Neural cell (in vitro differentiated cells): ENCODE data around the gene CAPN10. TPM values are rescaled to one million over a fixed set of nuclear protein-coding genes. Genes with fewer than 3 reads are reported as not detected.

Source experiments
- H2AFZ ChIP-seq: fragments of 200-600, 300-800 bp; sonication (generic), shearing (Covaris generic); 2 replicates; pipeline ENCODE4 v1.6.0; 2014; ENCODE audit warnings: low read depth, mild to moderate bottlenecking, antibody characterized with exemption, low read length, moderate library complexity
- H3F3A ChIP-seq: fragments of 200-600 bp; shearing (Covaris generic); 2 replicates; pipeline ENCODE4 v1.6.1; 2016; ENCODE audit warnings: mild to moderate bottlenecking, moderate library complexity, mixed read lengths, antibody characterized with exemption, low read length; ENCODE audit not compliant: insufficient read depth, poor library complexity, severe bottlenecking
- H3K27ac ChIP-seq: fragments of 200-600, 300-800 bp; sonication (generic), shearing (Covaris generic); 2 replicates; pipeline ENCODE4 v1.5.1; 2014; ENCODE audit warnings: mild to moderate bottlenecking, low read length, moderate library complexity
- H3K27me3 ChIP-seq: fragments of 300-800, 200-600 bp; sonication (generic), shearing (Covaris generic); 2 replicates; pipeline ENCODE4 v1.6.0; 2014; ENCODE audit warnings: mild to moderate bottlenecking, low read depth, low read length, moderate library complexity; ENCODE audit not compliant: insufficient read depth
- H3K36me3 ChIP-seq: fragments of 300-800, 200-600 bp; sonication (generic), shearing (Covaris generic); 2 replicates; pipeline ENCODE4 v1.5.1; 2014; ENCODE audit warnings: mild to moderate bottlenecking, antibody characterized with exemption, low read length, moderate library complexity; ENCODE audit not compliant: insufficient read depth
- H3K4me2 ChIP-seq: fragments of 300-800, 200-600 bp; sonication (generic), shearing (Covaris generic); 2 replicates; pipeline ENCODE4 v1.6.0; 2014; ENCODE audit warnings: mild to moderate bottlenecking, low read length
- H3K4me3 ChIP-seq: fragments of 300-800, 200-600 bp; sonication (generic), shearing (Covaris generic); 2 replicates; pipeline ENCODE4 v1.5.1; 2014; ENCODE audit warnings: mild to moderate bottlenecking, low read length, moderate library complexity
- H3K79me2 ChIP-seq: fragments of 200-600 bp; shearing (Covaris generic); replicated peaks from 2 replicates; pipeline ENCODE4 v1.6.0; 2014; ENCODE audit warnings: mild to moderate bottlenecking, low read length, moderate library complexity; ENCODE audit not compliant: insufficient read depth
- H3K9ac ChIP-seq: fragments of 300-800, 200-600 bp; sonication (generic), shearing (Covaris generic); 2 replicates; pipeline ENCODE4 v1.6.1; 2016; ENCODE audit warnings: mild to moderate bottlenecking, low read length, mixed read lengths
- H3K9me2 ChIP-seq: fragments of 200-600 bp; shearing (Covaris generic); 2 replicates; pipeline ENCODE4 v1.6.1; 2016; ENCODE audit warnings: mild to moderate bottlenecking, low read length, mixed read lengths; ENCODE audit not compliant: insufficient read depth
- H3K9me3 ChIP-seq: fragments of 200-600, 300-800 bp; sonication (generic), shearing (Covaris generic); 2 replicates; pipeline ENCODE4 v1.6.1; 2016; ENCODE audit warnings: mild to moderate bottlenecking, mixed run types, low read length, moderate library complexity, mixed read lengths
- H4K20me1 ChIP-seq: fragments of 200-600 bp; shearing (Covaris generic); 2 replicates; pipeline ENCODE4 v1.6.1; 2016; ENCODE audit warnings: mild to moderate bottlenecking, mixed run types; ENCODE audit not compliant: insufficient read depth
- CTCF ChIP-seq: fragments of 450-650 bp; IDR thresholded peaks from 2 replicates; pipeline ENCODE4 v1.5.1; 2014; ENCODE audit warnings: antibody characterized with exemption, mild to moderate bottlenecking, moderate library complexity; ENCODE audit not compliant: poor library complexity, severe bottlenecking
- EP300 ChIP-seq: fragments of 450-650 bp; conservative IDR thresholded peaks from 2 replicates; pipeline ENCODE4 v1.6.1; 2014; ENCODE audit warnings: antibody characterized with exemption, mild to moderate bottlenecking, moderate library complexity; ENCODE audit not compliant: poor library complexity, severe bottlenecking
- EZH2 ChIP-seq: fragments of 200-600, 300-800 bp; shearing (Covaris generic), sonication (generic); IDR thresholded peaks from 2 replicates; pipeline ENCODE4 v1.6.1; 2014; ENCODE audit warnings: antibody characterized with exemption, low read length, borderline replicate concordance, mild to moderate bottlenecking; ENCODE audit not compliant: insufficient read depth, poor library complexity, severe bottlenecking
- MXI1 ChIP-seq: fragments of 450-650 bp; conservative IDR thresholded peaks from 2 replicates; pipeline ENCODE4 v1.6.1; 2014; ENCODE audit warnings: antibody characterized with exemption, mild to moderate bottlenecking; ENCODE audit not compliant: poor library complexity, severe bottlenecking
- POLR2AphosphoS5 ChIP-seq: IDR thresholded peaks from 2 replicates; pipeline ENCODE4 v1.6.1; 2012
- RAD21 ChIP-seq: fragments of 450-650 bp; conservative IDR thresholded peaks from 2 replicates; pipeline ENCODE4 v1.6.1; 2014; ENCODE audit warnings: antibody characterized with exemption, mild to moderate bottlenecking, moderate library complexity
- REST ChIP-seq: IDR thresholded peaks from 2 replicates; pipeline ENCODE4 v1.6.1; 2012; ENCODE audit warnings: borderline replicate concordance
- SMC3 ChIP-seq: fragments of 450-650 bp; conservative IDR thresholded peaks from 2 replicates; pipeline ENCODE4 v1.6.1; 2014; ENCODE audit warnings: antibody characterized with exemption, mild to moderate bottlenecking, moderate library complexity; ENCODE audit not compliant: poor library complexity
- TAF1 ChIP-seq: IDR thresholded peaks from 2 replicates; pipeline ENCODE4 v1.6.1; 2012; ENCODE audit warnings: low read depth
- polyA plus RNA-seq: library from polyadenylated mRNA; depleted of rRNA; stranded (reverse); fragments of >200 nt; gene quantifications from 2 replicates; pipeline ENCODE4 v1.2.3, GENCODE V29; 2014

The CAPN10 gene
- polyA plus RNA-seq, 1 donor from 2014 or later, result 120 TPM

- Histone ChIP-seq H3K9me3 (no peaks in the 10 kb centered on the region), H3K9ac (no peak within 1 kb of the TSS), H3K36me3 (no peaks in the 10 kb centered on the region), H3K9me2 (no peaks in the 10 kb centered on the region), H3F3A (no peaks in the 10 kb centered on the region), H3K79me2 (no peaks in the 10 kb centered on the region), H3K27me3 (no peaks in the 10 kb centered on the region), H3K4me3 (no peak within 1 kb of the TSS), H3K4me2 (no peak within 1 kb of the TSS), H4K20me1 (no peaks in the 10 kb centered on the region), H2AFZ (no peak within 1 kb of the TSS), H3K27ac (no peak within 1 kb of the TSS)
- TF ChIP-seq POLR2AphosphoS5, result no peak
- TF ChIP-seq REST, result no peak
- TF ChIP-seq CTCF, result no peak
- no peak for TF ChIP-seq SMC3
- TF ChIP-seq MXI1, result no peak
- TF ChIP-seq TAF1, result no peak
- no peak for TF ChIP-seq RAD21
- no peak for TF ChIP-seq EP300
- TF ChIP-seq EZH2, result no peak
These were observed 38.6 kb downstream of the CAPN10 start, which contains the start of gene GPR35 for GRCh38 chr2:240624950-240625621. TSS of gene GPR35 (plus strand) at chr2:240625480. CDS start at chr2:240629953, 4,473 bp downstream.

GRCh38 chr2:240626531-240627300 lies 40.2 kb downstream of the CAPN10 start:
- H3K9ac ChIP-seq, result no peak overlapping the region

More at GRCh38 chr2:240626531-240627300, 40.2 kb downstream of the CAPN10 start:
- H3K79me2 ChIP-seq, result no peaks in the 10 kb centered on the region
- TF ChIP-seq TAF1, result no peak
- H3K9me2 ChIP-seq, result no peaks in the 10 kb centered on the region
- no peaks in the 10 kb centered on the region for H3K36me3 ChIP-seq
- no peak overlapping the region for H3K4me2 ChIP-seq
- H3K9me3 ChIP-seq, result no peaks in the 10 kb centered on the region
- no peaks in the 10 kb centered on the region for H3K27me3 ChIP-seq
- no peaks in the 10 kb centered on the region for H3F3A ChIP-seq
- H2AFZ ChIP-seq, result no peak overlapping the region
- H4K20me1 ChIP-seq, result no peaks in the 10 kb centered on the region
- no peak overlapping the region for H3K27ac ChIP-seq
- no peak overlapping the region for H3K4me3 ChIP-seq
